ENCODE measurements around the gene PARS2. TPM values are rescaled to one million over a fixed set of nuclear protein-coding genes. Genes with fewer than 3 reads are reported as not detected.

The PARS2 gene
- total RNA-seq, 1 donor from 2014 or later = 11.5 TPM

- DNase-seq (ENCODE audit: low read depth) = no peak
- Histone ChIP-seq H3K36me3 (ENCODE audit: control insufficient read depth, insufficient read depth, low read length) (no peaks in the 10 kb centered on the region), H3K4me3 (ENCODE audit: low read depth, low read length) (no peak overlapping the region), H3K27me3 (ENCODE audit: control insufficient read depth, insufficient read depth, low read length) (peaks cover 3% of the 10 kb centered on the region)
- TF ChIP-seq CTCF (IDR thresholded peaks at IDR 0.05; ENCODE audit: insufficient read depth, low read length, poor library complexity, severe bottlenecking) = no peak
Observed at GRCh38 chr1:54714881-54715492, 49.3 kb downstream of the PARS2 start.

GRCh38 chr1:54711536-54711935, 52.8 kb downstream of the PARS2 start:
- peaks cover 12% of the 10 kb centered on the region for H3K27me3 ChIP-seq (ENCODE audit: control insufficient read depth, insufficient read depth, low read length)
- H3K36me3 ChIP-seq (ENCODE audit: control insufficient read depth, insufficient read depth, low read length) = no peaks in the 10 kb centered on the region
- no peak overlapping the region for H3K4me3 ChIP-seq (ENCODE audit: low read depth, low read length)
- no peak for DNase-seq (ENCODE audit: low read depth)
- no peak for TF ChIP-seq CTCF (IDR thresholded peaks at IDR 0.05; ENCODE audit: insufficient read depth, low read length, poor library complexity, severe bottlenecking)

GRCh38 chr1:54710841-54711240, 53.5 kb downstream of the PARS2 start:
- no peak for DNase-seq (ENCODE audit: low read depth)
- no peak for TF ChIP-seq CTCF (IDR thresholded peaks at IDR 0.05; ENCODE audit: insufficient read depth, low read length, poor library complexity, severe bottlenecking)
- H3K27me3 ChIP-seq (ENCODE audit: control insufficient read depth, insufficient read depth, low read length) = peaks cover 13% of the 10 kb centered on the region

GRCh38 chr1:54710434-54710833, 53.9 kb downstream of the PARS2 start:
- DNase-seq (ENCODE audit: low read depth) = no peak
- no peak overlapping the region for H3K4me3 ChIP-seq (ENCODE audit: low read depth, low read length)
- peaks cover 13% of the 10 kb centered on the region for H3K27me3 ChIP-seq (ENCODE audit: control insufficient read depth, insufficient read depth, low read length)
- no peaks in the 10 kb centered on the region for H3K36me3 ChIP-seq (ENCODE audit: control insufficient read depth, insufficient read depth, low read length)
- TF ChIP-seq CTCF (IDR thresholded peaks at IDR 0.05; ENCODE audit: insufficient read depth, low read length, poor library complexity, severe bottlenecking) = no peak

More at GRCh38 chr1:54710841-54711240, 53.5 kb downstream of the PARS2 start:
- Histone ChIP-seq H3K4me3 (ENCODE audit: low read depth, low read length) (no peak overlapping the region), H3K36me3 (ENCODE audit: control insufficient read depth, insufficient read depth, low read length) (no peaks in the 10 kb centered on the region)

- H3K36me3 ChIP-seq (ENCODE audit: control insufficient read depth, insufficient read depth, low read length) = no peaks in the 10 kb centered on the region
- TF ChIP-seq CTCF (IDR thresholded peaks at IDR 0.05; ENCODE audit: insufficient read depth, low read length, poor library complexity, severe bottlenecking) = no peak
- peaks cover 13% of the 10 kb centered on the region for H3K27me3 ChIP-seq (ENCODE audit: control insufficient read depth, insufficient read depth, low read length)
- H3K4me3 ChIP-seq (ENCODE audit: low read depth, low read length) = no peak overlapping the region
- no peak for DNase-seq (ENCODE audit: low read depth)
Observed at GRCh38 chr1:54709547-54710292, 54.6 kb downstream of the PARS2 start.
